HEK293 (cell line): ENCODE measurements around the gene GRM4.

ENCODE experiments used
- CTCF ChIA-PET: fragments of 350-600 bp; formaldehyde crosslinking; extraction: SDS; loops from one replicate; lab custom pipeline; 2021; ENCODE audit warnings: antibody characterized with exemption; lab: Yijun Ruan, JAX
- POLR2A ChIA-PET: fragments of 300-600 bp; formaldehyde crosslinking; extraction: SDS; loops from one replicate; lab custom pipeline; 2020; ENCODE audit warnings: antibody characterized with exemption, inconsistent platforms; lab: Yijun Ruan, JAX
- H3K27ac ChIP-seq: fragments of 200-500 bp; sonication (Bioruptor generic); 2 replicates; pipeline ENCODE4 v1.5.1; 2014; ENCODE audit warnings: low read depth, low read length, control low read depth, inconsistent platforms; ENCODE audit errors: extremely low read depth
- H3K36me3 ChIP-seq, 2 experiments: fragments of 200-500 bp in 1 of 2; sonication (Bioruptor generic) in 1 of 2; 1 replicate in 1 of 2; 2 replicates in 1 of 2; pipeline ENCODE4 v1.5.1; 2014 to 2017; ENCODE audit warnings: inconsistent platforms in 2 of 2, low read length in 2 of 2; ENCODE audit not compliant: control insufficient read depth in 2 of 2, insufficient read depth in 1 of 2
- H3K4me1 ChIP-seq: fragments of 200-500 bp; sonication (Bioruptor generic); 2 replicates; pipeline ENCODE4 v1.5.1; 2014; ENCODE audit warnings: mild to moderate bottlenecking, low read length, inconsistent platforms; ENCODE audit not compliant: control insufficient read depth, insufficient read depth
- H3K4me3 ChIP-seq: 2 replicates; pipeline ENCODE4 v1.5.1; 2011; ENCODE audit warnings: low read depth, mild to moderate bottlenecking, control low read depth, low read length, moderate library complexity
- H3K9me3 ChIP-seq: fragments of 200-500 bp; sonication (Bioruptor generic); 2 replicates; pipeline ENCODE4 v1.5.1; 2014; ENCODE audit warnings: low read depth, low read length, inconsistent platforms; ENCODE audit not compliant: control insufficient read depth, insufficient read depth
- EGR2 ChIP-seq: fragments of 450-650 bp; formaldehyde crosslinking; IDR thresholded peaks from 2 replicates; pipeline ENCODE4 v1.5.1; 2016; ENCODE audit warnings: low read depth, missing biosample characterization, missing genetic modification characterization
- IKZF3 ChIP-seq: fragments of 450-650 bp; IDR thresholded peaks from 2 replicates; pipeline ENCODE4 v1.5.0; 2018; ENCODE audit warnings: missing biosample characterization, mild to moderate bottlenecking, missing genetic modification characterization, moderate library complexity
- INSM2 ChIP-seq: fragments of 450-650 bp; formaldehyde crosslinking; IDR thresholded peaks from 2 replicates; pipeline ENCODE4 v1.5.1; 2016; ENCODE audit warnings: missing biosample characterization, missing genetic modification characterization
- SCRT2 ChIP-seq: fragments of 450-650 bp; formaldehyde crosslinking; IDR thresholded peaks from 2 replicates; pipeline ENCODE4 v1.5.1; 2016; ENCODE audit warnings: missing biosample characterization, missing genetic modification characterization
- SP7 ChIP-seq: fragments of 450-650 bp; formaldehyde crosslinking; IDR thresholded peaks from 2 replicates; pipeline ENCODE4 v1.5.1; 2016; ENCODE audit warnings: missing biosample characterization, missing genetic modification characterization
- ZBTB20 ChIP-seq: fragments of 450-650 bp; formaldehyde crosslinking; IDR thresholded peaks from 2 replicates; pipeline ENCODE4 v1.5.1; 2016; ENCODE audit warnings: missing biosample characterization, missing genetic modification characterization
- ZBTB6 ChIP-seq: fragments of 450-650 bp; formaldehyde crosslinking; IDR thresholded peaks from 2 replicates; pipeline ENCODE4 v1.5.1; 2017; ENCODE audit warnings: missing biosample characterization, missing genetic modification characterization
- ZBTB7A ChIP-seq: fragments of 450-650 bp; formaldehyde crosslinking; IDR thresholded peaks from 2 replicates; pipeline ENCODE4 v1.5.1; 2016; ENCODE audit warnings: low read depth, missing biosample characterization, missing genetic modification characterization
- ZFP41 ChIP-seq: fragments of 450-650 bp; formaldehyde crosslinking; IDR thresholded peaks from 2 replicates; pipeline ENCODE4 v1.5.1; 2016; ENCODE audit warnings: missing biosample characterization, missing genetic modification characterization, borderline replicate concordance
- ZNF138 ChIP-seq: fragments of 450-650 bp; formaldehyde crosslinking; IDR thresholded peaks from 2 replicates; pipeline ENCODE4 v1.5.1; 2016; ENCODE audit warnings: missing biosample characterization, missing genetic modification characterization, borderline replicate concordance
- ZNF211 ChIP-seq: fragments of 450-650 bp; formaldehyde crosslinking; IDR thresholded peaks from 2 replicates; pipeline ENCODE4 v1.5.1; 2016; ENCODE audit warnings: low read depth, missing biosample characterization, missing genetic modification characterization
- ZNF266 ChIP-seq: fragments of 450-650 bp; formaldehyde crosslinking; IDR thresholded peaks from 2 replicates; pipeline ENCODE4 v1.5.1; 2016; ENCODE audit warnings: missing biosample characterization, missing genetic modification characterization, low read depth
- ZNF398 ChIP-seq: fragments of 450-650 bp; formaldehyde crosslinking; IDR thresholded peaks from 2 replicates; pipeline ENCODE4 v1.5.1; 2017; ENCODE audit warnings: missing biosample characterization, missing genetic modification characterization
- ZNF501 ChIP-seq: fragments of 450-650 bp; formaldehyde crosslinking; IDR thresholded peaks from 2 replicates; pipeline ENCODE4 v1.5.1; 2016; ENCODE audit warnings: missing biosample characterization, missing genetic modification characterization
- ZNF544 ChIP-seq: fragments of 450-650 bp; formaldehyde crosslinking; IDR thresholded peaks from 2 replicates; pipeline ENCODE4 v1.5.0; 2017; ENCODE audit warnings: missing biosample characterization, missing genetic modification characterization
- ZNF549 ChIP-seq: fragments of 450-650 bp; IDR thresholded peaks from 2 replicates; pipeline ENCODE4 v1.5.1; 2018; ENCODE audit warnings: missing biosample characterization, missing genetic modification characterization, mild to moderate bottlenecking, inconsistent platforms, moderate library complexity
- ZNF600 ChIP-seq: fragments of 450-650 bp; formaldehyde crosslinking; IDR thresholded peaks from 2 replicates; pipeline ENCODE4 v1.5.1; 2016; ENCODE audit warnings: missing biosample characterization, missing genetic modification characterization
- ZNF623 ChIP-seq: fragments of 450-650 bp; formaldehyde crosslinking; IDR thresholded peaks from 2 replicates; pipeline ENCODE4 v1.5.1; 2016; ENCODE audit warnings: missing biosample characterization, missing genetic modification characterization
- ZNF629 ChIP-seq: fragments of 450-650 bp; formaldehyde crosslinking; IDR thresholded peaks from 2 replicates; pipeline ENCODE4 v1.5.1; 2017; ENCODE audit warnings: missing biosample characterization, missing genetic modification characterization
- ZNF645 ChIP-seq: fragments of 450-650 bp; formaldehyde crosslinking; IDR thresholded peaks from 2 replicates; pipeline ENCODE4; 2016; ENCODE audit warnings: missing biosample characterization, missing genetic modification characterization
- ZNF654 ChIP-seq: fragments of 450-650 bp; formaldehyde crosslinking; IDR thresholded peaks from 2 replicates; pipeline ENCODE4 v1.5.1; 2016; ENCODE audit warnings: low read depth, missing biosample characterization, missing genetic modification characterization
- ZNF837 ChIP-seq: fragments of 450-650 bp; formaldehyde crosslinking; IDR thresholded peaks from 2 replicates; pipeline ENCODE4 v1.5.1; 2016; ENCODE audit warnings: missing biosample characterization, missing genetic modification characterization

The GRM4 gene

GRCh38 chr6:34036357-34037069 lies 109.4 kb downstream of the GRM4 start:
- ChIA-PET POLR2A (no interaction called here), CTCF (interaction anchor here (0.6 to 3.2 kb wide), 6 partner anchors 9 to 265 kb away, joined by 3 to 14 read pairs (median 4); no protein-coding TSS in a partner anchor)
- no peaks in the 10 kb centered on the region for H3K36me3 ChIP-seq
- H3K4me1 ChIP-seq, result no peaks in the 10 kb centered on the region
- TF ChIP-seq ZNF549 (tag by site-specific recombination) (no peak), ZNF645 (tag by site-specific recombination) (no peak), ZNF138 (tag by site-specific recombination) (no peak), ZNF654 (tag by site-specific recombination) (no peak), ZNF629 (tag by site-specific recombination) (no peak), ZNF398 (tag by site-specific recombination) (no peak), ZNF544 (no peak), ZNF623 (tag by site-specific recombination) (no peak), ZNF837 (tag by site-specific recombination) (no peak), ZNF501 (no peak), ZNF211 (tag by site-specific recombination) (no peak), ZNF600 (no peak), ZFP41 (tag by site-specific recombination) (no peak), INSM2 (no peak), ZBTB6 (tag by site-specific recombination) (no peak), SP7 (tag by site-specific recombination) (no peak), IKZF3 (no peak), ZNF266 (tag by site-specific recombination) (no peak), SCRT2 (no peak), ZBTB20 (tag by site-specific recombination) (no peak)
- no peak overlapping the region for H3K4me3 ChIP-seq
- no peaks in the 10 kb centered on the region for H3K9me3 ChIP-seq
- no peak overlapping the region for H3K27ac ChIP-seq

GRCh38 chr6:34035704-34036356 lies 110.1 kb downstream of the GRM4 start:
- CTCF ChIA-PET, result interaction anchor here (0.6 to 3.2 kb wide), 4 partner anchors 8 to 264 kb away, joined by 3 to 14 read pairs (median 10); no protein-coding TSS in a partner anchor
- H3K27ac ChIP-seq, result no peak overlapping the region
- POLR2A ChIA-PET, result no interaction called here
- TF ChIP-seq SCRT2, result peak; percentile 70; the same call in 1 of the 2 replicates
- TF ChIP-seq EGR2, result no peak
- TF ChIP-seq ZBTB7A (tag by site-specific recombination), result no peak
- TF ChIP-seq, all 188 proteins: peak for 1
- Histone ChIP-seq H3K4me3 (no peak overlapping the region), H3K9me3 (no peaks in the 10 kb centered on the region), H3K4me1 (no peaks in the 10 kb centered on the region), H3K36me3 (no peaks in the 10 kb centered on the region)
